B cell (primary cell): Measurements from ENCODE around the gene SLPI. TPM values are rescaled to one million over a fixed set of nuclear protein-coding genes. Genes with fewer than 3 reads are reported as not detected.
A peak's percentile ranks its signal among the peaks of the same experiment; 100 is the strongest.

Experiments
- ATAC-seq: fragments of 200-7000 bp; cut with Tn5 transposase; one replicate; pipeline ENCODE4 v1.10.0; 2021; ENCODE audit warnings: low read depth, mild to moderate bottlenecking, moderate number of reproducible peaks, moderate library complexity
- CTCF ChIA-PET: fragments of 350-600 bp; sonication (Branson Sonifier 250); formaldehyde crosslinking; loops from one replicate; lab custom pipeline; 2021; ENCODE audit warnings: antibody characterized with exemption, inconsistent platforms; lab: Charles Lee
- POLR2A ChIA-PET: fragments of 350-600 bp; sonication (Branson Sonifier 250); formaldehyde crosslinking; loops from one replicate; lab custom pipeline; 2021; ENCODE audit warnings: antibody characterized with exemption; lab: Charles Lee
- DNase-seq: peaks from one replicate; pipeline ENCODE4 v3.0.0; 2013
- H2AFZ ChIP-seq: 2 replicates; pipeline ENCODE4 v1.6.1; 2012; ENCODE audit warnings: mild to moderate bottlenecking, low read depth, low read length; ENCODE audit not compliant: insufficient read depth, poor library complexity, severe bottlenecking
- H3K27ac ChIP-seq, 2 donors: 1 replicate in 1 of 2; 2 replicates in 1 of 2; pipeline ENCODE4 v1.5.1; 2012 to 2013; ENCODE audit warnings: low read length in 2 of 2, mild to moderate bottlenecking in 2 of 2, moderate library complexity in 1 of 2
- H3K27me3 ChIP-seq, 4 experiments: fragments of 200-600 bp in 1 of 4; sonication (generic) in 1 of 4; replicated peaks in 1 of 4; 1 replicate in 2 of 4; 2 replicates in 2 of 4; pipeline versions ENCODE4 v1.6.1 to v1.7.0; 2013 to 2016; ENCODE audit warnings: low read length in 3 of 4, mild to moderate bottlenecking in 2 of 4, mixed read lengths in 1 of 4, moderate library complexity in 1 of 4; ENCODE audit not compliant: insufficient read depth in 4 of 4, control insufficient read depth in 3 of 4; ENCODE audit errors: control extremely low read depth in 1 of 4
- H3K36me3 ChIP-seq, 2 experiments: replicated peaks in 1 of 2; 1 replicate in 1 of 2; 2 replicates in 1 of 2; pipeline versions ENCODE4 v1.6.1 to v1.7.1; 2013; ENCODE audit warnings: low read length in 1 of 2; ENCODE audit not compliant: insufficient read depth in 2 of 2, control insufficient read depth in 1 of 2; ENCODE audit errors: control extremely low read depth in 1 of 2, extremely low read depth in 1 of 2
- H3K4me1 ChIP-seq, 2 donors: fragments of 200-600 bp in 1 of 2; sonication (generic) in 1 of 2; 1 replicate in 1 of 2; 2 replicates in 1 of 2; pipeline versions ENCODE4 v1.5.1 to v1.6.1; 2013 to 2017; ENCODE audit warnings: low read length in 2 of 2; ENCODE audit not compliant: control insufficient read depth in 2 of 2, insufficient read depth in 2 of 2
- H3K4me2 ChIP-seq: replicated peaks from 2 replicates; pipeline ENCODE3; 2012; ENCODE audit warnings: mild to moderate bottlenecking, low read depth, low read length; ENCODE audit not compliant: poor library complexity, severe bottlenecking
- H3K4me3 ChIP-seq, 5 experiments: fragments of 200-600 bp in 1 of 5; sonication (generic) in 1 of 5; 1 replicate in 3 of 5; 2 replicates in 2 of 5; pipeline versions ENCODE4 v1.5.1 to v1.7.0; 2011 to 2016; ENCODE audit warnings: low read length in 4 of 5, mild to moderate bottlenecking in 4 of 5, low read depth in 2 of 5, control low read depth in 1 of 5, moderate library complexity in 1 of 5; ENCODE audit not compliant: insufficient read depth in 1 of 5; ENCODE audit errors: control extremely low read depth in 1 of 5, extremely low read depth in 1 of 5
- H3K79me2 ChIP-seq: fragments of 200-600 bp; sonication (generic); one replicate; pipeline ENCODE4 v1.6.0; 2016; ENCODE audit warnings: low read length; ENCODE audit not compliant: control insufficient read depth, insufficient read depth
- H3K9ac ChIP-seq: fragments of 200-600 bp; sonication (generic); 2 replicates; pipeline ENCODE4 v1.6.1; 2017; ENCODE audit warnings: mild to moderate bottlenecking, low read length, moderate library complexity
- H3K9me3 ChIP-seq, 3 donors: one replicate each; pipeline versions ENCODE4 v1.6.1 to v1.7.1; 2013; ENCODE audit warnings: low read length in 2 of 3; ENCODE audit not compliant: control insufficient read depth in 2 of 3, insufficient read depth in 1 of 3; ENCODE audit errors: control extremely low read depth in 1 of 3
- H4K20me1 ChIP-seq: 2 replicates; pipeline ENCODE4 v1.6.0; 2012; ENCODE audit warnings: mild to moderate bottlenecking, low read length; ENCODE audit not compliant: insufficient read depth, control insufficient read depth, poor library complexity, severe bottlenecking
- H3K27ac Mint-ChIP-seq: one replicate; pipeline ENCODE4 v1.8.0; 2021; ENCODE audit warnings: mixed read lengths
- H3K27me3 Mint-ChIP-seq: one replicate; pipeline ENCODE4 v1.8.0; 2021; ENCODE audit warnings: mixed read lengths
- H3K4me1 Mint-ChIP-seq: one replicate; pipeline ENCODE4 v1.8.0; 2021; ENCODE audit warnings: mixed read lengths
- H3K4me3 Mint-ChIP-seq: one replicate; pipeline ENCODE4 v1.8.0; 2021; ENCODE audit warnings: mixed read lengths
- H3K9me3 Mint-ChIP-seq: one replicate; pipeline ENCODE4 v1.8.0; 2022; ENCODE audit warnings: mixed read lengths; ENCODE audit not compliant: insufficient read depth
- EZH2 ChIP-seq: IDR thresholded peaks from 2 replicates; pipeline ENCODE4 v1.6.1; 2012; ENCODE audit warnings: borderline replicate concordance, low read depth, mild to moderate bottlenecking, moderate library complexity, low read length; ENCODE audit not compliant: insufficient read depth, poor library complexity, severe bottlenecking
- WGBS: methylation state at CpG from one replicate; pipeline ENCODE4 v1.1.5; 2013; ENCODE audit warnings: missing lambda C conversion rate; ENCODE audit not compliant: insufficient coverage; 5-methylcytosine and 5-hydroxymethylcytosine counted together
- intact Hi-C: fragments of 100-400 bp; cut with micrococcal nuclease; formaldehyde crosslinking; loops from one replicate; pipeline ENCODE4 v1.10.0; 2022
- polyA plus RNA-seq: library from polyadenylated mRNA; depleted of rRNA; stranded (reverse); fragments of >200 nt; gene quantifications from 2 replicates; pipeline ENCODE4 v1.2.3, GENCODE V29; 2012
- total RNA-seq, 2 donors: library from RNA; stranded (reverse); fragments of 120-200 nt in 1 of 2; gene quantifications; 1 replicate in 1 of 2; 2 replicates in 1 of 2; pipeline versions ENCODE4 v1.2.3 to v1.2.4, GENCODE V29; 2013 to 2022
- TF ChIP-seq, protein P1 (sequence below): fragments of 200-600 bp; IDR thresholded peaks from one replicate; pipeline ENCODE4 v1.8.0; 2022; ENCODE audit warnings: antibody characterized with exemption, mild to moderate bottlenecking

The SLPI gene
- total and polyA plus RNA-seq, 2 donors (not counting 1 experiment from before 2014, with no cell fraction given), result not detected

DNA sequence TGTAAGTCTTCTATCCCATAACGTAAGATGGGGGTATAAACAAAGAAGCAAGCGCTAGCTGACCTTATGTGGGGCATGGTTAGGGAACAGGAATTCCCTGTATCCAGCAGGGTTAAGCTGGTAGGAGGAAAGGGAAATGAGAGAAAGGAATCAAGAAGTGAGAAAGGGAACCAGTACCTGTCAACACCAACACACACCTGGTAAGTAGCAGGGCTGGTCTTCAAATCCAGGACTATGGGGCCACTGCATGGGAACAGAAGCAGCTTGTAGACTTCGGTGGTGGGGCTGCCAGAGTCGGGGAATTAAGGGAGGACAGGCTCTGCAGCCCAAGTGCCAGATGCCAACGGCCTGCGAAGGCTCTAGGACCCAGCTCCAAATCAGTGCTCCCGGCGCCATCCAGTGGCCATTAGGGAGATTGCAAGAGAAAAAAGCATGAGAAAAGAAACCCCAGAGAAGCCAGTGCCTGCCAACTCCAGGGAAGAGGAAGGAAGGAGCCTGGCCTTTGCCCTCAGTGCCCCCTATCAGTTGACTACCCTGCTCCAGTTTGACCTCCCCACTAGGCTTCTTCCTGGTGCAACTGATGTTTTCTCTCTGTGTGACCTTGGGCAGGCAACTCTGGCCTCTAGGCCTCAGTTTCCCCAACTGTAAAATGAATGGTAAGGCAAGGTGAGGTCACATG, 36.5 kb upstream of the SLPI start:
- ATAC-seq, result peak; percentile 57
- 32% methylated on average over 7 of the region's 8 CpGs for WGBS
- peaks cover 18% of the 10 kb centered on the region for H3K4me1 Mint-ChIP-seq
- no peak overlapping the region for H2AFZ ChIP-seq
- no peaks in the 10 kb centered on the region for H4K20me1 ChIP-seq
- no peaks in the 10 kb centered on the region for H3K79me2 ChIP-seq
- H3K9ac ChIP-seq, result no peak overlapping the region
- H3K4me3 Mint-ChIP-seq, result no peak overlapping the region
- CTCF ChIA-PET, result interaction anchor here (0.7 to 6.2 kb wide), 31 partner anchors 8 to 606 kb away, joined by 3 to 52 read pairs (median 3); partner anchors contain the start of genes KCNK15 and SYS1
- peaks cover 44% of the 10 kb centered on the region for H3K27me3 Mint-ChIP-seq
- H3K27me3 ChIP-seq, result peaks cover 0 to 32% (median 18%) of the 10 kb centered on the region in 4 experiments
- intact Hi-C loops, result loop anchor here (10.0 kb wide), 1 partner anchor 606 kb away; no protein-coding TSS in a partner anchor
- no peak overlapping the region for H3K27ac ChIP-seq
- H3K4me1 ChIP-seq, result peaks cover 13 to 21% of the 10 kb centered on the region in 2 donors
- H3K4me3 ChIP-seq, result no peak overlapping the region
- H3K9me3 Mint-ChIP-seq, result no peaks in the 10 kb centered on the region
- POLR2A ChIA-PET, result no interaction called here
- H3K4me2 ChIP-seq, result no peak overlapping the region
- H3K9me3 ChIP-seq, result peaks cover 0 to 3% (median 2%) of the 10 kb centered on the region in 3 donors
- peak; percentile 76 for DNase-seq
- H3K36me3 ChIP-seq, result no peaks in the 10 kb centered on the region
- no peak overlapping the region for H3K27ac Mint-ChIP-seq
- TF ChIP-seq EZH2, result no peak
- TF ChIP-seq, protein P1, sequence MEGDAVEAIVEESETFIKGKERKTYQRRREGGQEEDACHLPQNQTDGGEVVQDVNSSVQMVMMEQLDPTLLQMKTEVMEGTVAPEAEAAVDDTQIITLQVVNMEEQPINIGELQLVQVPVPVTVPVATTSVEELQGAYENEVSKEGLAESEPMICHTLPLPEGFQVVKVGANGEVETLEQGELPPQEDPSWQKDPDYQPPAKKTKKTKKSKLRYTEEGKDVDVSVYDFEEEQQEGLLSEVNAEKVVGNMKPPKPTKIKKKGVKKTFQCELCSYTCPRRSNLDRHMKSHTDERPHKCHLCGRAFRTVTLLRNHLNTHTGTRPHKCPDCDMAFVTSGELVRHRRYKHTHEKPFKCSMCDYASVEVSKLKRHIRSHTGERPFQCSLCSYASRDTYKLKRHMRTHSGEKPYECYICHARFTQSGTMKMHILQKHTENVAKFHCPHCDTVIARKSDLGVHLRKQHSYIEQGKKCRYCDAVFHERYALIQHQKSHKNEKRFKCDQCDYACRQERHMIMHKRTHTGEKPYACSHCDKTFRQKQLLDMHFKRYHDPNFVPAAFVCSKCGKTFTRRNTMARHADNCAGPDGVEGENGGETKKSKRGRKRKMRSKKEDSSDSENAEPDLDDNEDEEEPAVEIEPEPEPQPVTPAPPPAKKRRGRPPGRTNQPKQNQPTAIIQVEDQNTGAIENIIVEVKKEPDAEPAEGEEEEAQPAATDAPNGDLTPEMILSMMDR, result peak; percentile 92
